ENCODE data around the gene NDRG3. TPM values are rescaled to one million over a fixed set of nuclear protein-coding genes. Genes with fewer than 3 reads are reported as not detected.
"Not testable (repeated sequence)": the region's sequence is repeated elsewhere in the genome, so short reads cannot be mapped to it uniquely, and the experiment has no call there.

The NDRG3 gene
- total and polyA plus RNA-seq, 12 donors: 29.0 to 91.4 (median 53.0) TPM

DNA sequence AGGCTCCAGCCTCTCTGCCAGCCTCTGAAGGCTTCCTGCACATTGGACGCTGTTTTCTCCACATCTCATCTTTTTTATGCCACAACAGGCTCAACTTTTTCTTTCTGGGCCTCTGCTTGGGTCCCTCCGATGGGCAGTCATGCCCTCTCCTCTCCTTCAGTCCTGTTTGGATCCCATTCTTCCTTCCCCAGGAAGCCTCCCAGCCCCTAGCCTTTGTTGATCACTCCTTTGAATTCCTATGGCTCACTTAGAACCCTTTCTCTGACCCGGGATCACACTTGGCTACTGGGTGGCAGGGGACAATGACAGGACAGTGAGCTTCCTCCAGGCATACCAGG, 104.4 kb downstream of the NDRG3 start:
- Histone ChIP-seq H3K4me3 (no peak overlapping the region), H3K27me3 (no peaks in the 10 kb centered on the region), H3K27ac (no peak overlapping the region), H3K9me3 (replicated peaks in 1 of 3) (no peaks in the 10 kb centered on the region), H3K36me3 (replicated peaks in 1 of 2) (no peaks in the 10 kb centered on the region), H3K4me1 (replicated peaks in 1 of 2) (no peaks in the 10 kb centered on the region)
- TF ChIP-seq, protein P1, sequence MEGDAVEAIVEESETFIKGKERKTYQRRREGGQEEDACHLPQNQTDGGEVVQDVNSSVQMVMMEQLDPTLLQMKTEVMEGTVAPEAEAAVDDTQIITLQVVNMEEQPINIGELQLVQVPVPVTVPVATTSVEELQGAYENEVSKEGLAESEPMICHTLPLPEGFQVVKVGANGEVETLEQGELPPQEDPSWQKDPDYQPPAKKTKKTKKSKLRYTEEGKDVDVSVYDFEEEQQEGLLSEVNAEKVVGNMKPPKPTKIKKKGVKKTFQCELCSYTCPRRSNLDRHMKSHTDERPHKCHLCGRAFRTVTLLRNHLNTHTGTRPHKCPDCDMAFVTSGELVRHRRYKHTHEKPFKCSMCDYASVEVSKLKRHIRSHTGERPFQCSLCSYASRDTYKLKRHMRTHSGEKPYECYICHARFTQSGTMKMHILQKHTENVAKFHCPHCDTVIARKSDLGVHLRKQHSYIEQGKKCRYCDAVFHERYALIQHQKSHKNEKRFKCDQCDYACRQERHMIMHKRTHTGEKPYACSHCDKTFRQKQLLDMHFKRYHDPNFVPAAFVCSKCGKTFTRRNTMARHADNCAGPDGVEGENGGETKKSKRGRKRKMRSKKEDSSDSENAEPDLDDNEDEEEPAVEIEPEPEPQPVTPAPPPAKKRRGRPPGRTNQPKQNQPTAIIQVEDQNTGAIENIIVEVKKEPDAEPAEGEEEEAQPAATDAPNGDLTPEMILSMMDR (IDR thresholded peaks at IDR 0.05): no peak
- no peak for TF ChIP-seq POLR2A (IDR thresholded peaks at IDR 0.05)
- WGBS, 4 donors: 85 to 93% (median 88%) methylated on average over 2 to 3 of the region's 3 CpGs
- DNase-seq: no peak
- intact Hi-C loops (cut with DNase I): no loop called here

DNA sequence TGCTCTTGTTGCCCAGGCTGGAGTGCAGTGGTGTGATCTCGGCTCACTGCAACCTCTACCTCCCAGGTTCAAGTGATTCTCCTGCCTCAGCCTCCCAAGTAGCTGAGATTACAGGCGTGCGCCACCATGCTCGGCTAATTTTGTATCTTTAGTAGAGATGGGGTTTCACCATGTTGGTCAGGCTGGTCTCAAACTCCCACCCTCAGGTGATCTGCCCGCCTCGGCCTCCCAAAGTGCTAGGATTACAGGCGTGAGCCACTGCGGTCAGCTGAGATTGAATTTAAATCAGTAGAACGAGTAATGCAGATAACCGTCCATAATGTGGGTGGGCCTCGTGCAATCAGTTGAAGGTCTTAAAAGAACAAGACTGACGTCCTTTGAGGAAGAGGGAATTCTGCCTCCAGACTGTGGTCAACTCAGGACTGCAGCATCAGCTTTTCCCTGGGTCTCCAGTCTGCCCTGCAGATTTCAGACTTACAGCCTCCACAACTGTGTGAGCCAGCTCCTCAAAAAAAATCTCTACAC, 107.0 kb downstream of the NDRG3 start:
- H3K27me3 ChIP-seq; intact Hi-C loops (cut with DNase I); H3K27ac ChIP-seq; H3K4me1 ChIP-seq (replicated peaks in 1 of 2); DNase-seq; H3K36me3 ChIP-seq (replicated peaks in 1 of 2); H3K4me3 ChIP-seq; H3K9me3 ChIP-seq (replicated peaks in 1 of 3): not testable (repeated sequence)
- WGBS, 4 donors: 91 to 93% (median 92%) methylated on average over 11 to 12 of the region's 12 CpGs

DNA sequence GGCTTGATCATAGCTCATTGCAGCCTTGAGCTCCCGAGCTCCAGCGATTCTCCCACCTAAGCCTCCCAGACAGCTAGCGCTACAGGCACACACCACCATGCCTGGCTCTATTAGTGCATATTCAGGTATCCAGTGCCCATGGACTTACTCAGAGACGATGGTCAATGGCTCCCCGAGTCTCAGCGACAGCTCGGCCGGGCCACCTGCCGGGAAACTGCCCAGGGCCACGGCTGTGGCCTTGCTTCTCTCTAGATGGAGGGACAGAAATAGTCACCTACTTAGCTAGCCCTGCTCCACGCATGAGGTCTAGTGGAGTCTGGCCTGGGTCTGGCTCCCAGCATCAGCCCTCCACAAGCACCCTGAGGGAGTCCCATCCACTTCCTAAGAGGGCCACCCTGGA, 111.5 kb downstream of the NDRG3 start:
- Histone ChIP-seq H3K9me3 (replicated peaks in 1 of 3) (no peaks in the 10 kb centered on the region), H3K4me1 (replicated peaks in 1 of 2) (no peaks in the 10 kb centered on the region), H3K4me3 (no peak overlapping the region), H3K27ac (no peak overlapping the region), H3K27me3 (no peaks in the 10 kb centered on the region), H3K36me3 (replicated peaks in 1 of 2) (no peaks in the 10 kb centered on the region)
- WGBS, 4 donors: 85 to 97% (median 88%) methylated on average over 4 to 11 of the region's 11 CpGs
- intact Hi-C loops (cut with DNase I): no loop called here
- DNase-seq: no peak
- TF ChIP-seq POLR2A (IDR thresholded peaks at IDR 0.05): no peak
- TF ChIP-seq, protein P1 (IDR thresholded peaks at IDR 0.05): no peak

DNA sequence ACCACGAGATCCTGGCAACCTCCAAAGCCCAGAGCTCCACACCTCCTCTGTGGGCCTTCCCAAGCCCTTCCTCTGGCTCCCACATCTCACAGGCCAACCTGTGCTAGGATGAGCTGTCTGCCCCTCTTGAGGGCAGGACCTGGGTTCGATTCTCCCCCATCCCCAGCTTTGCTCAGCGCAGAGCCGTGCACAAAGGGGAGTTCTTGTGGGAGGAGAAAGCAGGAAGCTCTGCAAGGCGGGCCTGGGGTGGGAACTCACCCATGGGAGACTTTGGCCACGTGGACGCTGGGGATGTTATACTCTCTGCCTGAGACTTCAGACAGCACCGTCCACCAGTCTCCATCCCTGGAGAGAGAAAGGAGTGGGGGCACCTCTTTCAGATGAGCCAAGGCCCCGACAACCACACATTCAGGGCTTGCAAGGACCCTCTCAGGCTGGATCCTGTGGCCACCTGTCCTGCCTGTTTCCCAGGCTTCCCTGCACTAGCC, 112.6 kb downstream of the NDRG3 start:
- TF ChIP-seq, protein P1 (IDR thresholded peaks at IDR 0.05): no peak
- no peak for TF ChIP-seq POLR2A (IDR thresholded peaks at IDR 0.05)
- Histone ChIP-seq H3K9me3 (replicated peaks in 1 of 3) (no peaks in the 10 kb centered on the region), H3K4me3 (no peak overlapping the region), H3K27ac (no peak overlapping the region), H3K27me3 (no peaks in the 10 kb centered on the region), H3K36me3 (replicated peaks in 1 of 2) (no peaks in the 10 kb centered on the region), H3K4me1 (replicated peaks in 1 of 2) (no peaks in the 10 kb centered on the region)
- intact Hi-C loops (cut with DNase I): no loop called here
- WGBS, 4 donors: 86 to 89% (median 88%) methylated on average over 7 to 9 of the region's 9 CpGs
- DNase-seq: no peak
